Natural killer cell (primary cell): Measurements from ENCODE around the gene GMNN. TPM values are rescaled to one million over a fixed set of nuclear protein-coding genes. Genes with fewer than 3 reads are reported as not detected.
"Not testable (repeated sequence)": the region's sequence is repeated elsewhere in the genome, so short reads cannot be mapped to it uniquely, and the experiment has no call there.

Experiments
- ATAC-seq, 3 donors: fragments of 150-1000 bp in 2 of 3; fragments of 200-7000 bp in 1 of 3; cut with Tn5 transposase; 1 replicate in 1 of 3; 2 replicates in 2 of 3; pipeline ENCODE4 v1.10.0; 2021; ENCODE audit warnings: mild to moderate bottlenecking in 2 of 3, moderate library complexity in 2 of 3
- DNase-seq, 2 donors: peaks; one replicate each; pipeline versions ENCODE4 v3.0.0 to v3.0.0-alpha.2; 2013 to 2021; ENCODE audit warnings: mixed read lengths in 1 of 2
- H3K27ac ChIP-seq: one replicate; pipeline ENCODE4 v1.5.1; 2013; ENCODE audit warnings: mild to moderate bottlenecking, low read length
- H3K27me3 ChIP-seq: one replicate; pipeline ENCODE4 v1.6.1; 2013; ENCODE audit warnings: low read length; ENCODE audit not compliant: control insufficient read depth, insufficient read depth
- H3K36me3 ChIP-seq: one replicate; pipeline ENCODE4 v1.6.1; 2013; ENCODE audit warnings: low read length; ENCODE audit not compliant: control insufficient read depth, insufficient read depth
- H3K4me1 ChIP-seq: one replicate; pipeline ENCODE4 v1.6.1; 2013; ENCODE audit warnings: low read length; ENCODE audit not compliant: control insufficient read depth, insufficient read depth
- H3K4me3 ChIP-seq: one replicate; pipeline ENCODE4 v1.5.1; 2013; ENCODE audit warnings: low read length
- H3K9me3 ChIP-seq: one replicate; pipeline ENCODE4 v1.6.1; 2013; ENCODE audit warnings: low read length; ENCODE audit not compliant: control insufficient read depth, insufficient read depth
- H3K27ac Mint-ChIP-seq, 2 donors: one replicate each; pipeline ENCODE4 v1.8.0; 2022; ENCODE audit warnings: mild to moderate bottlenecking in 2 of 2, mixed read lengths in 2 of 2, moderate library complexity in 1 of 2
- H3K27me3 Mint-ChIP-seq, 2 donors: one replicate each; pipeline ENCODE4 v1.8.0; 2022; ENCODE audit warnings: low read depth in 2 of 2, mixed read lengths in 2 of 2
- H3K36me3 Mint-ChIP-seq: one replicate; pipeline ENCODE4 v1.8.0; 2022; ENCODE audit warnings: mixed read lengths
- H3K4me1 Mint-ChIP-seq, 2 donors: one replicate each; pipeline ENCODE4 v1.8.0; 2022; ENCODE audit warnings: mixed read lengths in 2 of 2
- H3K4me3 Mint-ChIP-seq: one replicate; pipeline ENCODE4 v1.8.0; 2022; ENCODE audit warnings: mild to moderate bottlenecking, moderate library complexity, mixed read lengths
- H3K9me3 Mint-ChIP-seq, 2 donors: one replicate each; pipeline ENCODE4 v1.8.0; 2022; ENCODE audit warnings: mixed read lengths in 2 of 2
- WGBS: methylation state at CpG from one replicate; pipeline ENCODE4 v1.1.7; 2013; ENCODE audit warnings: missing lambda C conversion rate; ENCODE audit not compliant: insufficient coverage; 5-methylcytosine and 5-hydroxymethylcytosine counted together
- intact Hi-C: fragments of 100-400 bp; cut with micrococcal nuclease; formaldehyde crosslinking; loops from one replicate; pipeline ENCODE4 v1.14.2; 2022
- total RNA-seq, 4 donors: library from RNA; stranded (reverse); fragments of 120-200 nt in 1 of 4; gene quantifications; one replicate each; pipeline versions ENCODE4 v1.2.3 to v1.2.4, GENCODE V29; 2013 to 2022
- TF ChIP-seq, protein P1 (sequence below): fragments of 200-600 bp; IDR thresholded peaks from one replicate; pipeline ENCODE4 v1.8.0; 2022; ENCODE audit warnings: antibody characterized with exemption

GMNN gene
- total RNA-seq, 3 donors from 2014 or later (not counting 1 experiment from before 2014, with no cell fraction given), result 11.0 to 23.7 (median 17.8) TPM

- TF ChIP-seq, protein P1, sequence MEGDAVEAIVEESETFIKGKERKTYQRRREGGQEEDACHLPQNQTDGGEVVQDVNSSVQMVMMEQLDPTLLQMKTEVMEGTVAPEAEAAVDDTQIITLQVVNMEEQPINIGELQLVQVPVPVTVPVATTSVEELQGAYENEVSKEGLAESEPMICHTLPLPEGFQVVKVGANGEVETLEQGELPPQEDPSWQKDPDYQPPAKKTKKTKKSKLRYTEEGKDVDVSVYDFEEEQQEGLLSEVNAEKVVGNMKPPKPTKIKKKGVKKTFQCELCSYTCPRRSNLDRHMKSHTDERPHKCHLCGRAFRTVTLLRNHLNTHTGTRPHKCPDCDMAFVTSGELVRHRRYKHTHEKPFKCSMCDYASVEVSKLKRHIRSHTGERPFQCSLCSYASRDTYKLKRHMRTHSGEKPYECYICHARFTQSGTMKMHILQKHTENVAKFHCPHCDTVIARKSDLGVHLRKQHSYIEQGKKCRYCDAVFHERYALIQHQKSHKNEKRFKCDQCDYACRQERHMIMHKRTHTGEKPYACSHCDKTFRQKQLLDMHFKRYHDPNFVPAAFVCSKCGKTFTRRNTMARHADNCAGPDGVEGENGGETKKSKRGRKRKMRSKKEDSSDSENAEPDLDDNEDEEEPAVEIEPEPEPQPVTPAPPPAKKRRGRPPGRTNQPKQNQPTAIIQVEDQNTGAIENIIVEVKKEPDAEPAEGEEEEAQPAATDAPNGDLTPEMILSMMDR, result no peak
- H3K9me3 Mint-ChIP-seq, result no peaks in the 10 kb centered on the region
- intact Hi-C loops, result no loop called here
- H3K36me3 Mint-ChIP-seq, result no peaks in the 10 kb centered on the region
- H3K9me3 ChIP-seq, result no peaks in the 10 kb centered on the region
- H3K27me3 Mint-ChIP-seq, result no peaks in the 10 kb centered on the region
- no peak overlapping the region for H3K27ac ChIP-seq
- 93% methylated on average over 17 of the region's 17 CpGs for WGBS
- H3K4me3 ChIP-seq, result no peak overlapping the region
- ATAC-seq (no peak), DNase-seq (no peak)
- H3K36me3 ChIP-seq, result no peaks in the 10 kb centered on the region
- no peaks in the 10 kb centered on the region for H3K4me1 Mint-ChIP-seq
- no peak overlapping the region for H3K27ac Mint-ChIP-seq
- H3K4me3 Mint-ChIP-seq, result no peak overlapping the region
- no peaks in the 10 kb centered on the region for H3K27me3 ChIP-seq
- H3K4me1 ChIP-seq, result no peaks in the 10 kb centered on the region
These were observed 13.4 kb upstream of the GMNN start for GRCh38 chr6:24761193-24761835.

DNA sequence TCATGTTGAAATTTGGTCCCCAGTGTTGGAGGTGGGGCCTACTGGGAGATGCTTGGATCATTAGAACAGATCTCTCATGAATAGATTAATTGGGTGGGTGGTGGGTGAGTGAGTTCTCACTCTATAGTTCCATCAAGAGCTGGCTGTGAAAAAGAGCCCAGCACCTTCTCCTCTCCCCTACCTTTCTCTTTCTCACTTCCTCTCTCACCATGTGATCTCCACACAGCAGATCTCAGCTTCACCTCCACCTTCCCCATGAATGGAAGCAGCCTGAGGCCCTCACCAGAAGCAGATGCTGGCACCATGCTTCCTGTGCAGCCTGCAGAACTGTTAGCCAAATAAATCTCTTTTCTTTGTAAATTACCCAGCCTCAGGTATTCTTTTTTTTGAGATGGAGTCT lies 12.9 kb upstream of the GMNN start:
- no peaks in the 10 kb centered on the region for H3K4me1 ChIP-seq
- H3K36me3 ChIP-seq, result no peaks in the 10 kb centered on the region
- Mint-ChIP-seq H3K36me3 (no peaks in the 10 kb centered on the region), H3K4me3 (no peak overlapping the region), H3K27ac (no peak overlapping the region), H3K27me3 (no peaks in the 10 kb centered on the region), H3K4me1 (no peaks in the 10 kb centered on the region), H3K9me3 (no peaks in the 10 kb centered on the region)
- H3K4me3 ChIP-seq, result no peak overlapping the region
- no peaks in the 10 kb centered on the region for H3K9me3 ChIP-seq
- no peak overlapping the region for H3K27ac ChIP-seq
- intact Hi-C loops, result no loop called here
- ATAC-seq (no peak), DNase-seq (no peak)
- H3K27me3 ChIP-seq, result no peaks in the 10 kb centered on the region
- TF ChIP-seq, protein P1, result no peak

DNA sequence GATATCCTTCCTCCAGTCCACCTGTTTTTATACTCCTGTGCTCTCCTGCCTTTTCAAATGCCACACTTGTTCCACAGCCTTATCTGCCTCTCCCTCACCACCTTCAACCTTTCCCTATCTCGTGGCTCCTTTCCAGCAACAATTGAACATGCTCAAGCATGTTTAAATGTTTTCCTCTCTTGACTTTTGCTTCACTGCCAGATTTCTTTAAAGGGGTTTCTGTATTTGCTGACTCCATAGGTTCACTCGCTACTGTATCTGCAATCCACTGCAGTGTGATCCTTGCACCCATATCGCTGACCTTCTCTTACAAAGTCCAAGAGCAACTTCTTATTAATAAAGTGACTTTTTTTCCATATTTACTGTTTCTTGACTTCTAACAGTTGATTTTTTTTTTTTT lies 11.2 kb upstream of the GMNN start:
- H3K9me3 ChIP-seq, result no peaks in the 10 kb centered on the region
- H3K27ac Mint-ChIP-seq, result no peak overlapping the region

GRCh38 chr6:24764833-24765828 lies 9.6 kb upstream of the GMNN start:
- H3K27me3 Mint-ChIP-seq, H3K4me3 Mint-ChIP-seq: not testable (repeated sequence)

More for the DNA sequence above, 11.2 kb upstream of the GMNN start:
- H3K27me3 Mint-ChIP-seq, result no peaks in the 10 kb centered on the region
- DNase-seq, result no peak
- no peak overlapping the region for H3K4me3 ChIP-seq
- no peak for ATAC-seq
- no peak overlapping the region for H3K4me3 Mint-ChIP-seq
- H3K36me3 ChIP-seq, result no peaks in the 10 kb centered on the region
- no peaks in the 10 kb centered on the region for H3K36me3 Mint-ChIP-seq
- H3K4me1 Mint-ChIP-seq, result no peaks in the 10 kb centered on the region
- TF ChIP-seq, protein P1, result no peak
- 81% methylated on average over 3 of the region's 3 CpGs for WGBS
- H3K27ac ChIP-seq, result no peak overlapping the region
- no peaks in the 10 kb centered on the region for H3K27me3 ChIP-seq
- H3K9me3 Mint-ChIP-seq, result no peaks in the 10 kb centered on the region
- intact Hi-C loops, result no loop called here
- H3K4me1 ChIP-seq, result no peaks in the 10 kb centered on the region

DNA sequence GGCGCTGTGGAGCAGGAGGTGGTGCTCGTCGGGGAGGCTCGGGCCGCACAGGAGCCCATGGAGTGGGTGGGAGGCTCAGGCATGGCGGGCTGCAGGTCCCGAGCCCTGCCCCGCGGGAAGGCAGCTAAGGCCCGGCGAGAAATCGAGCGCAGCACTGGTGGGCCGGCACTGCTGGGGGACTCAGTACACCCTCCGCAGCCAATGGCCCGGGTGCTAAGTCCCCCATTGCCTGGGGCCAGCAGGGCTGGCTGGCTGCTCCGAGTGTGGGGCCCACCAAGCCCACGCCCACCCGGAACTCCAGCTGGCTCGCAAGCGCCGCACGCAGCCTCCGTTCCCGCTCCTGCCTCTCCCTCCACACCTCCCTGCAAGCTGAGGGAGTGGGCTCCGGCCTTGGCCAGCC lies 8.8 kb upstream of the GMNN start:
- not testable (repeated sequence) for H3K4me1 Mint-ChIP-seq, H3K4me3 Mint-ChIP-seq, H3K36me3 ChIP-seq, DNase-seq, H3K27me3 Mint-ChIP-seq, H3K9me3 Mint-ChIP-seq, H3K4me3 ChIP-seq, H3K9me3 ChIP-seq, H3K36me3 Mint-ChIP-seq, H3K4me1 ChIP-seq, H3K27ac Mint-ChIP-seq, ATAC-seq, H3K27me3 ChIP-seq, H3K27ac ChIP-seq
- intact Hi-C loops, result loop anchor here (1.0 kb wide), 1 partner anchor 185 kb away; no protein-coding TSS in a partner anchor
- 98% methylated on average over 14 of the region's 26 CpGs for WGBS

More at GRCh38 chr6:24764833-24765828, 9.6 kb upstream of the GMNN start:
- H3K9me3 ChIP-seq, H3K9me3 Mint-ChIP-seq, H3K27me3 ChIP-seq, DNase-seq, H3K36me3 ChIP-seq, H3K4me1 ChIP-seq, intact Hi-C loops, ATAC-seq, H3K4me3 ChIP-seq, H3K27ac ChIP-seq, H3K27ac Mint-ChIP-seq, H3K36me3 Mint-ChIP-seq, H3K4me1 Mint-ChIP-seq: not testable (repeated sequence)
- WGBS, result 59% methylated on average over 20 of the region's 20 CpGs
